GM13977 (cell line): ENCODE results near the gene PCSK5.

ENCODE experiments used
- DNase-seq: peaks from one replicate; pipeline ENCODE4 v3.0.0; 2012; ENCODE audit warnings: low spot score
- CTCF ChIP-seq: IDR thresholded peaks from 2 replicates; pipeline ENCODE4 v1.5.1; 2012; ENCODE audit warnings: mild to moderate bottlenecking, control low read depth; ENCODE audit not compliant: insufficient read depth; ENCODE audit errors: extremely low read depth, missing control alignments
- in situ Hi-C: fragments of 300-500 bp; cut with MboI; formaldehyde crosslinking; loops from one replicate; pipeline ENCODE4 v1.12.0; 2022; ENCODE audit warnings: low sequenced_read_pairs, low pct_unique_long_range_greater_than_20kb, mixed read lengths, inconsistent platforms; ENCODE audit not compliant: unreplicated experiment

PCSK5 gene

DNA sequence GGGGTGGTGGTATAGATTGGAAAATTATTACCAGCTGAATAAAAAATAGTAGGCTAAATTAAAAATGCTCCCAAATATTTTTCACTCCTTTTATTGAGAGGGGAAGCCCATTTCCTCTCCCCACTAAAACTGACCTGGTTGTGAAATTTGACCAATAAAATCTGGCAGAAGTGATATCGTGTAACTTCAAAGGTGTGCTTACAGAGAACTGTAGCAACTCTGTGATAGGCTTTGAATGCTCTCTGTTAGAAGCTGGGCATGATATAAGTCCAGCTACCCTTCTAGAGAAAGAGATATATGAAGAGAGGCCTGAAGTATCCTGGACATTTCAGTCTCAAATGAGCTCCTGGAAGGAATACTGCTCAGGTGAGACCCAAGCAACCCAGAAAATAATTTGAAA lies 513.9 kb downstream of the PCSK5 start:
- in situ Hi-C loops: no loop called here
- DNase-seq: no peak
- TF ChIP-seq CTCF: no peak

DNA sequence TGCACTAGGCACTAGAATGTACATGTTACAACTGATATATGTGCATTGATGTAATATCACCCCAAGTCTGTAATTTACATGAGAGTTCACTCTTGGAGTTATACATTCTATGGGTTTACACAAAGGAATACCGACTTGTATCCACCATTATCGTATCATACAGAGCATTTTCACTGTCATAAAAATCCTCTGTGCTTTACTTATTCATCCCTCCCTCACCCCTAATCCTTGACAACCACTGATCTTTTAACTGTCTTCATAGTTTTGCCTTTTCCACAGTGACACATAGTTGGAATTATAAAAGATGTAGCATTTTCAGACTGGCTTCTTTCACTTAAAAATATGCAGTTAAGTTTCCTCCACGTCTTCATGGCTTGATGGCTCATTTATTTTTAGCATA lies 514.9 kb downstream of the PCSK5 start:
- DNase-seq: no peak
- TF ChIP-seq CTCF: no peak
- in situ Hi-C loops: no loop called here

- in situ Hi-C loops: no loop called here
- DNase-seq: no peak
- TF ChIP-seq CTCF: no peak
Measured at GRCh38 chr9:76405868-76406267, 515.4 kb downstream of the PCSK5 start.
